ENCODE measurements around the gene C20orf144.

GRCh38 chr20:33657704-33658095, 4.4 kb upstream of the C20orf144 start:
- TF ChIP-seq, protein P1, sequence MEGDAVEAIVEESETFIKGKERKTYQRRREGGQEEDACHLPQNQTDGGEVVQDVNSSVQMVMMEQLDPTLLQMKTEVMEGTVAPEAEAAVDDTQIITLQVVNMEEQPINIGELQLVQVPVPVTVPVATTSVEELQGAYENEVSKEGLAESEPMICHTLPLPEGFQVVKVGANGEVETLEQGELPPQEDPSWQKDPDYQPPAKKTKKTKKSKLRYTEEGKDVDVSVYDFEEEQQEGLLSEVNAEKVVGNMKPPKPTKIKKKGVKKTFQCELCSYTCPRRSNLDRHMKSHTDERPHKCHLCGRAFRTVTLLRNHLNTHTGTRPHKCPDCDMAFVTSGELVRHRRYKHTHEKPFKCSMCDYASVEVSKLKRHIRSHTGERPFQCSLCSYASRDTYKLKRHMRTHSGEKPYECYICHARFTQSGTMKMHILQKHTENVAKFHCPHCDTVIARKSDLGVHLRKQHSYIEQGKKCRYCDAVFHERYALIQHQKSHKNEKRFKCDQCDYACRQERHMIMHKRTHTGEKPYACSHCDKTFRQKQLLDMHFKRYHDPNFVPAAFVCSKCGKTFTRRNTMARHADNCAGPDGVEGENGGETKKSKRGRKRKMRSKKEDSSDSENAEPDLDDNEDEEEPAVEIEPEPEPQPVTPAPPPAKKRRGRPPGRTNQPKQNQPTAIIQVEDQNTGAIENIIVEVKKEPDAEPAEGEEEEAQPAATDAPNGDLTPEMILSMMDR (IDR thresholded peaks at IDR 0.05; ENCODE audit: low read depth, low read length): no peak
- TF ChIP-seq EZH2phosphoT487 (IDR thresholded peaks at IDR 0.05; ENCODE audit: low read depth): no peak

Measured in OCI-LY3 (cell line).